HL-60 (cell line): ENCODE data around the gene CDNF.

Source experiments
- CTCF ChIP-seq: IDR thresholded peaks from one replicate; pipeline ENCODE4 v1.5.1; 2011; ENCODE audit warnings: low read length, control low read depth, inconsistent platforms; ENCODE audit not compliant: insufficient read depth
- POLR2AphosphoS5 ChIP-seq: IDR thresholded peaks from 2 replicates; pipeline ENCODE4 v1.6.1; 2012; ENCODE audit warnings: low read depth

DNA sequence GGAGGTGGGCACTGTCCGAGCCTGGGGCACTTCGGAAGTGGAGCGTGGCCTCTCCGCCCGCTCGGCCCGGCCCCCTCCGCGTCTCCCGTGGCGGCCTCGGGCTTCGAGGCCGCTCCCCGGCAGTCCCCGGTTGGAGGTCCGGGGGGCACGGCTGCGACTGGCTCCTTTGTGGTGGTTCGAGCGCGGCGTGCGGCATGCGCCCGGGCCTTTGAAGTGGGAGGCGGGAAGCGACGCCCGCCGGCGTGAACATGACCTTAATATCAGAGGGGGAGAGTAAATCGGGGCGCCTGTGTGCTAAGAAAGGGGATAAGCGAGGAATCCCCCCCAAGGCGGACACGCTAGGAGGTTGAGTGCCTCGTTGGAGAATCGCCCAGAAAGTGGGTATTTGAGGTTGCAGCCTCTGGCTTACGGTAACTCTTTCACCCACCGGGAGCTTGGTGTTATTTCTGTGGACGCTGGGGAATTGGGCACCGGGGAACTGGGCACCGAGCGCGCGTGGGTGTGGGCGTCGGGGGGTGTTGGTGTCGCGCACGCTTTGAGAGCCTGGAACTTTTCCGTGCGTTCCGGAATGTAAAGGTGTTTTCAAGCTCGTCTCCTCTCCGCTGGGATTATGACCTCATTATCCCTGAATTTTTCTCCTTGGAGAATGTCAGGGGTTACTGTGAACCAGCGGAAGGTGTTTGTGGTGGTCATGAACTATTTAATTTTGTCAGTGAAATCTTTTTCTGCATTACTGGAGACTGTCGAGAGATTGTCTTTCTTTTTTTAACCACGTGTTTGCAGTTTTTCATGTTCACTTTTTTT, 41.5 kb upstream of the CDNF start:
- TF ChIP-seq POLR2AphosphoS5 (no peak), CTCF (no peak)
